HUES6 (cell line): ENCODE measurements around the gene FCGR3A.
A peak's percentile ranks its signal among the peaks of the same experiment; 100 is the strongest.
"Not testable (repeated sequence)": the region's sequence is repeated elsewhere in the genome, so short reads cannot be mapped to it uniquely, and the experiment has no call there.

Experiments used
- H3K27ac ChIP-seq: 2 replicates; pipeline ENCODE4 v1.7.0; 2013; ENCODE audit warnings: low read depth, mild to moderate bottlenecking, low read length, inconsistent platforms
- H3K27me3 ChIP-seq: 2 replicates; pipeline ENCODE4 v1.6.1; 2013; ENCODE audit warnings: low read length; ENCODE audit not compliant: control insufficient read depth, insufficient read depth
- H3K36me3 ChIP-seq: 2 replicates; pipeline ENCODE4 v1.6.1; 2013; ENCODE audit warnings: low read length; ENCODE audit not compliant: control insufficient read depth, insufficient read depth
- H3K4me1 ChIP-seq: 2 replicates; pipeline ENCODE4 v1.6.1; 2013; ENCODE audit warnings: low read length; ENCODE audit not compliant: control insufficient read depth, insufficient read depth
- H3K4me3 ChIP-seq: 2 replicates; pipeline ENCODE4 v1.5.1; 2013; ENCODE audit warnings: low read depth, low read length
- H3K9ac ChIP-seq: one replicate; pipeline ENCODE4 v1.6.1; 2013; ENCODE audit warnings: mild to moderate bottlenecking, low read length
- H3K9me3 ChIP-seq: 2 replicates; pipeline ENCODE4 v1.6.1; 2013; ENCODE audit warnings: low read depth, low read length; ENCODE audit not compliant: control insufficient read depth, insufficient read depth

The FCGR3A gene

GRCh38 chr1:161525918-161526317 is 23.7 kb downstream of the FCGR3A start:
- H3K9me3 ChIP-seq, H3K9ac ChIP-seq: not testable (repeated sequence)

GRCh38 chr1:161525321-161525720 is 24.3 kb downstream of the FCGR3A start:
- H3K9ac ChIP-seq, H3K27ac ChIP-seq, H3K4me1 ChIP-seq, H3K9me3 ChIP-seq, H3K36me3 ChIP-seq: not testable (repeated sequence)
- peak overlapping the region; percentile 67 for H3K4me3 ChIP-seq
- H3K27me3 ChIP-seq = peaks cover 51% of the 10 kb centered on the region

More at GRCh38 chr1:161525918-161526317, 23.7 kb downstream of the FCGR3A start:
- H3K4me3 ChIP-seq, H3K4me1 ChIP-seq, H3K27ac ChIP-seq, H3K36me3 ChIP-seq: not testable (repeated sequence)
- H3K27me3 ChIP-seq = peaks cover 51% of the 10 kb centered on the region

DNA sequence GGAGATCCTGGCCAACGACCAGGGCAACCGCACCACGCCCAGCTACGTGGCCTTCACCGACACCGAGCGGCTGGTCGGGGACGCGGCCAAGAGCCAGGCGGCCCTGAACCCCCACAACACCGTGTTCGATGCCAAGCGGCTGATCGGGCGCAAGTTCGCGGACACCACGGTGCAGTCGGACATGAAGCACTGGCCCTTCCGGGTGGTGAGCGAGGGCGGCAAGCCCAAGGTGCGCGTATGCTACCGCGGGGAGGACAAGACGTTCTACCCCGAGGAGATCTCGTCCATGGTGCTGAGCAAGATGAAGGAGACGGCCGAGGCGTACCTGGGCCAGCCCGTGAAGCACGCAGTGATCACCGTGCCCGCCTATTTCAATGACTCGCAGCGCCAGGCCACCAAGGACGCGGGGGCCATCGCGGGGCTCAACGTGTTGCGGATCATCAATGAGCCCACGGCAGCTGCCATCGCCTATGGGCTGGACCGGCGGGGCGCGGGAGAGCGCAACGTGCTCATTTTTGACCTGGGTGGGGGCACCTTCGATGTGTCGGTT is 24.8 kb downstream of the FCGR3A start:
- H3K4me3 ChIP-seq = peak overlapping the region; percentile 67
- H3K27ac ChIP-seq, H3K4me1 ChIP-seq, H3K9ac ChIP-seq, H3K9me3 ChIP-seq, H3K36me3 ChIP-seq: not testable (repeated sequence)
- H3K27me3 ChIP-seq = peaks cover 48% of the 10 kb centered on the region

GRCh38 chr1:161523817-161524741 is 25.5 kb downstream of the FCGR3A start, which contains the start of gene HSPA6:
Gene HSPA6, plus strand, starts transcription at chr1:161524540. Its CDS starts 119 bp downstream, at chr1:161524659.
- not testable (repeated sequence) for H3K27ac ChIP-seq, H3K4me1 ChIP-seq, H3K36me3 ChIP-seq, H3K9me3 ChIP-seq
- peaks cover 44% of the 10 kb centered on the region for H3K27me3 ChIP-seq
- H3K4me3 ChIP-seq = peak within 1 kb of the TSS; percentile 83
- peak within 1 kb of the TSS; percentile 53 for H3K9ac ChIP-seq

DNA sequence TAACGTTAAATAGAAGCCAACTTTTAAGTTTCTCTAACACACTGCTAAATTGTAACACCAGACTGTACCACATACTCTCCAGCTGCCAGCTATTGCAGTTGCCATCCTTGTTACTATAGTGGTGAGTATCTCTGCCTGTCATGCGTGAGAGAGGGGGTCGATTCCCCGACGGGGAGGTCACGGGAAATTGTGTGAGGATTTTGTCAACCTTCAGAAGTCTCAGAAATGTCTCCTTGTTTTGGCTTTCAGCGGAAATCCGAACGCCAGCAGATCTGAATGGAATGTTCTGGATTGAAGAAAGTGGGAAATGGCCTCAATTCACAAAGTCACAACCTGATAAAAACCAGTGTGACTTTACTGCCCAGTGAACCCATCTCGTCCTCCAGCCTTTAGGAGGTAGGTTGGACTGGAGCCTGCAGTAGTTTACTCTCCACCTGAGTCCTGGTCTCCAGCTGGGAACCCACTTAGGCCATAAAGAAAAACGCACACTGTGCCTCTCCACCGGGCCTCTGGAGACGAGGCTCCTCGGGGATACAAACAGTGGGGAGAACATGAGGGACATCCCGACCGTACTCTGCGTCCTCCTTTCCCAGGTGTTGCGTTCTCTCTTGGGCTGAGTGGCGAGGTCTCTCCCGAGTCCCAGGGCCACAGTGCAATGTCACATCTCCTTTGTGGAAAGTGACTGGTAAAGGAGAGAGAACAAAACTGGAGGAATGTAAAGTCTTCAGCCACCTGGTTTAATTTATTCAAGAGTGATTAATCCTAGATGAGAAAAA is 26.4 kb downstream of the FCGR3A start:
- not testable (repeated sequence) for H3K9me3 ChIP-seq, H3K4me1 ChIP-seq, H3K27ac ChIP-seq, H3K9ac ChIP-seq, H3K36me3 ChIP-seq
- H3K27me3 ChIP-seq = peaks cover 39% of the 10 kb centered on the region
- H3K4me3 ChIP-seq = peak overlapping the region; percentile 83

GRCh38 chr1:161513953-161514352 is 35.7 kb downstream of the FCGR3A start:
- not testable (repeated sequence) for H3K4me1 ChIP-seq, H3K4me3 ChIP-seq, H3K9me3 ChIP-seq, H3K9ac ChIP-seq, H3K27me3 ChIP-seq, H3K27ac ChIP-seq, H3K36me3 ChIP-seq

- H3K27ac ChIP-seq, H3K27me3 ChIP-seq, H3K4me1 ChIP-seq, H3K36me3 ChIP-seq, H3K4me3 ChIP-seq, H3K9ac ChIP-seq, H3K9me3 ChIP-seq: not testable (repeated sequence)
These were observed 36.2 kb downstream of the FCGR3A start for GRCh38 chr1:161513448-161513780.

GRCh38 chr1:161512636-161513447 is 36.8 kb downstream of the FCGR3A start:
- H3K9me3 ChIP-seq, H3K4me1 ChIP-seq, H3K27ac ChIP-seq: not testable (repeated sequence)

GRCh38 chr1:161511756-161512060 is 37.9 kb downstream of the FCGR3A start:
- Histone ChIP-seq H3K4me1 (0 out of 2 replicates have a peak, but pooled peaks cover 4% of the 10 kb centered on the region), H3K27ac (no peak overlapping the region), H3K4me3 (no peak overlapping the region), H3K27me3 (no peaks in the 10 kb centered on the region), H3K9me3 (no peaks in the 10 kb centered on the region), H3K9ac (no peak overlapping the region), H3K36me3 (no peaks in the 10 kb centered on the region)

More at GRCh38 chr1:161512636-161513447, 36.8 kb downstream of the FCGR3A start:
- not testable (repeated sequence) for H3K4me3 ChIP-seq, H3K9ac ChIP-seq, H3K36me3 ChIP-seq, H3K27me3 ChIP-seq

- Histone ChIP-seq H3K36me3 (no peaks in the 10 kb centered on the region), H3K27ac (no peak overlapping the region), H3K27me3 (no peaks in the 10 kb centered on the region), H3K4me3 (no peak overlapping the region), H3K4me1 (peaks cover 7% of the 10 kb centered on the region; the same call in 1 of the 2 replicates), H3K9me3 (no peaks in the 10 kb centered on the region), H3K9ac (no peak overlapping the region)
These were observed 38.4 kb downstream of the FCGR3A start for GRCh38 chr1:161511018-161511755.
